ENCODE measurements around the gene CENPE.

Gene CENPE

DNA sequence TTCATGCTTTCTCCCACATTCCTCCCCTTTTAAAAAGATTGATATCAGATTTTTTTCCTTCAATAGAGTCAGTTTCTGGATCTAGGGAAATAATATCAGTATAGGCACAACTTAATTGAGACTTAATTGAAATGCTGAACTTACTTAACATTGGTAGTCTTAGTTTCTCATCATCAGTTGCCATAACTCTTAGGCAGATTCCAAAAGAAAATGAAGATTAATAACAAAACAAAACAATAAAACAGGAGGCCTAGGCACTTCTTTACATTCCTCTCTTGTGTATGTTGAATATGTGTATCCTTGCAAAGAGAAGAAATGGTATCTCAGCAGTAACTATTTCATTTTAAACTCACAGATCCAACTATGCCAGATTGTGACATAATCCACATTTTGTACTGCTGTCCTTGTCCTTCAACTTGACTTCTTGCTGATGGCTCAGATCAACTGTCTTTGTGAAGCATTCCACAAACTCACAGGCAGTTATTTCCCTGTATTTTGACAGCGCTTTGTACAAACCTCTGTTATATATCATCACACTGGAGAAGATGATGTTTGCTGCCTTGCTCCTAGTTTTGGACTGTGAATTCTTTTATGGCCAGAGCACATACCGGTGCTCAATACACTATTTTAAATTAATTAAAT is 112.5 kb downstream of the CENPE start:
- TF ChIP-seq, protein P1, sequence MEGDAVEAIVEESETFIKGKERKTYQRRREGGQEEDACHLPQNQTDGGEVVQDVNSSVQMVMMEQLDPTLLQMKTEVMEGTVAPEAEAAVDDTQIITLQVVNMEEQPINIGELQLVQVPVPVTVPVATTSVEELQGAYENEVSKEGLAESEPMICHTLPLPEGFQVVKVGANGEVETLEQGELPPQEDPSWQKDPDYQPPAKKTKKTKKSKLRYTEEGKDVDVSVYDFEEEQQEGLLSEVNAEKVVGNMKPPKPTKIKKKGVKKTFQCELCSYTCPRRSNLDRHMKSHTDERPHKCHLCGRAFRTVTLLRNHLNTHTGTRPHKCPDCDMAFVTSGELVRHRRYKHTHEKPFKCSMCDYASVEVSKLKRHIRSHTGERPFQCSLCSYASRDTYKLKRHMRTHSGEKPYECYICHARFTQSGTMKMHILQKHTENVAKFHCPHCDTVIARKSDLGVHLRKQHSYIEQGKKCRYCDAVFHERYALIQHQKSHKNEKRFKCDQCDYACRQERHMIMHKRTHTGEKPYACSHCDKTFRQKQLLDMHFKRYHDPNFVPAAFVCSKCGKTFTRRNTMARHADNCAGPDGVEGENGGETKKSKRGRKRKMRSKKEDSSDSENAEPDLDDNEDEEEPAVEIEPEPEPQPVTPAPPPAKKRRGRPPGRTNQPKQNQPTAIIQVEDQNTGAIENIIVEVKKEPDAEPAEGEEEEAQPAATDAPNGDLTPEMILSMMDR (conservative IDR thresholded peaks at IDR 0.05; ENCODE audit: control insufficient read depth, insufficient read depth, low read depth, low read length), result no peak
- H3K4me3 ChIP-seq (ENCODE audit: control insufficient read depth, low read depth, low read length), result no peak overlapping the region
- no peak for DNase-seq (ENCODE audit: low read depth)

DNA sequence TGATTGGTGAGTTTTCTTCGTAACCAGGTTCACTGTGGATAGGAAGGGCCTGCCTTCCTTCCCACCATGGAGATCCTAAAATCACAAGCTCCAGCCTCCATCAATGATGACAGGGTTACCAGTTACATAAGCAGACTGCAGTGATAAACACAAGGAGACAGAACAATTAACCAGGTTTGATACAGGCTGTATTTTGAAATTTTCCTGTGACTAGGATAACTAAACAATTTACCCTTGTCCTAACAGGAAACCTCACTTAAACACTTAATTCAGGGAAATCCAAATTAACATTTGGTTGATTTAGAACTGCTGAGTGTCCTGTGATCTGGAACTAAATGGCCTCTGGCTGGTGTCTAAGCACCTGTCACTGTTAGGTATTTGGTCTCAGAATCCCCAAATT is 118.5 kb downstream of the CENPE start:
- H3K4me3 ChIP-seq (ENCODE audit: control insufficient read depth, low read depth, low read length), result no peak overlapping the region
- DNase-seq (ENCODE audit: low read depth), result no peak
- TF ChIP-seq, protein P1 (conservative IDR thresholded peaks at IDR 0.05; ENCODE audit: control insufficient read depth, insufficient read depth, low read depth, low read length), result no peak

DNA sequence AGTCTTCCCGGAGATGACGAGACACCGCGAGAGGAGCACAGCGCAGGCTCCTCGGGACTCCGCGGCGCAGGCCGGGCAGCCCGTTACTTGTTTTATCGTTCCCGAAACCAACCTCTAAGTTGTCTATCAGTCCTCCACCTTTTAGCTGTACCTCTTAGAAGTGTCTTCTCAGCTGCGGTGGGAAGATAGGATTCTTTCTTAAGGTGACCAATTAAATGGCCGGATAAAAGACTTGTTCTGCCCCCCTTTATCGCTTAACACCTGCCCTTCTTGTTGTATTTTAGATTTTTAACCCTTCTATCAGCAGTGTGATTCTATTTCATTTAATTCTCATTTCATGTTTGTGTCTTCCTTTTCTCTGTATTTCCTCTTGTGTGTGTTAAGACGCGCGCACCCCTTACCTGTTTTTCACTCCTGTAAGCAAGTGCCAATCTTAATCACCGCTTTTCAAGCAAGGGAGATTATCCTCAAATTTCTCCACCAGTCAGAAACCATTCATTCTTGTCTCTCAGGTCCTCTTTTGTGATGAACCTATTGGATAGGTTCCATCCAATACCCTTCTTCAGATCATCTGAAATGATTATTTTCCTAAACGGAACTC is 121.3 kb downstream of the CENPE start, which contains the start of gene SLC9B2:
Gene SLC9B2, minus strand, starts transcription at position 15 of the 601 bp plus-strand sequence. CDS start 9,211 bp downstream, outside the sequence.
- TF ChIP-seq, protein P1 (conservative IDR thresholded peaks at IDR 0.05; ENCODE audit: control insufficient read depth, insufficient read depth, low read depth, low read length), result no peak
- DNase-seq (ENCODE audit: low read depth), result peak; percentile 8
- H3K4me3 ChIP-seq (ENCODE audit: control insufficient read depth, low read depth, low read length), result peak within 1 kb of the TSS; percentile 81

DNA sequence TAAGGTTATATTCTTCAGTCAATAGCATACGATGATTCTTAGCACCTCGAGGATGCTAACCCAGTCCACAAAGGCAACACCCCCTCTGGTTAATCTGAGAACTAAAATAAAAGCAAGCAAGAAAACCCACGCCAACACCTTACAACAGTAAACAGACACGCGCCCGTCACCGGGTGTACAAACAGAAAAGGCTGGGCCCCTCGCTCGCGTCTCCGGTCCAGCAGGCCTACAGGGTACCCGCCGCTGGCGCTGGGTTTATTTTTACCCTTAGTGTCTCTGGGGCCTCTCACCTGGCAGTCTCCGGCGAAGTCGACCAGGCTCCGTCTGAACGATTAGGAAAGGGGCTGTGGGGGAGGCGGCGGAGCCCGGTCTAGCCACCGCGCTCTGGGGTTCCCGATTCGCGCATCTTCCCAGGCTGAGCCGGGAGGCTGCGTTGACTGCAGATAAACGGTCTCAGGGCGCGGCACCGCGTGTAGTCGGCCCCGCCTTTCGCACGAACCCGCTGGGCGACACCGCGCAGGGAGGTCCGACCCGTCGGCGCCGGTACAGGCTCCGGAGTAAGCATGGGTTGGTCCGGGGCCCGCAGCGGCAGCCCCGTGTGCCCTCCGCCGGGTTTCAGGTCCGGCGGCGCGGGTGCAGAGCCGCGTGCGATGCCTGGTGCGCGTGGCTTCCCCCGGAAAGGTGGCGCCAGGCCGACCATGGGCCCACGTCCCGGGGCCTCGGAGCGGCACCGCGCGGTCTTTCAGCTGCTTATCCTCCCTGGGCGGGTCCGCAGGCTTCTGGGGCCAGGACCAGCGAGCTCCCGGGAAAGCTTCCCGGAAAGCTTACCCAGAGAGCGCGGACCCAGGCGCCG is 122.0 kb downstream of the CENPE start:
- TF ChIP-seq, protein P1 (conservative IDR thresholded peaks at IDR 0.05; ENCODE audit: control insufficient read depth, insufficient read depth, low read depth, low read length), result peak; percentile 13
- DNase-seq (ENCODE audit: low read depth), result peak; percentile 68
- peak overlapping the region; percentile 81 for H3K4me3 ChIP-seq (ENCODE audit: control insufficient read depth, low read depth, low read length)

DNA sequence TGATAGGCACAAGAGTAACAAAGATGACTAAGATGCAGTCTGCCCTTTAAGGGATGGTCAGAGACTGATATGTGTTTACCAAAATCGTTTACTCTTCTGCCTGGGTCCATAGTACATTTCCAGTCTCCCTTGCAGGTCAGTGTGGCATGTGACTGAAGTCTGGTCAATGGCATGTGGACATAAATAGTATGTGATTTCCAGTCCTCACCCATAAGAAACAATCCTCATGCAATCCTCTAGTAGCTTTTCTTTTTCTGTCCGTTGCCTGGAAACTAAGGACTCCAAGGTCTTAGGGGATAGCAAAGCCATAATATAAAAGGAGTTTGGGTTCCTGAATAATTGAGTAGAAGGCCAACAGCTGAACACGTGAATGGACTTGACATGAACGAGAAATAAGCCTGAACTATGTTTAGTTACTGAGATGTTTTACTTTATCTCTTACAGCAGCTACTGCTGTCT is 122.7 kb downstream of the CENPE start:
- peak overlapping the region; percentile 81 for H3K4me3 ChIP-seq (ENCODE audit: control insufficient read depth, low read depth, low read length)
- DNase-seq (ENCODE audit: low read depth), result peak; percentile 34
- TF ChIP-seq, protein P1 (conservative IDR thresholded peaks at IDR 0.05; ENCODE audit: control insufficient read depth, insufficient read depth, low read depth, low read length), result no peak

DNA sequence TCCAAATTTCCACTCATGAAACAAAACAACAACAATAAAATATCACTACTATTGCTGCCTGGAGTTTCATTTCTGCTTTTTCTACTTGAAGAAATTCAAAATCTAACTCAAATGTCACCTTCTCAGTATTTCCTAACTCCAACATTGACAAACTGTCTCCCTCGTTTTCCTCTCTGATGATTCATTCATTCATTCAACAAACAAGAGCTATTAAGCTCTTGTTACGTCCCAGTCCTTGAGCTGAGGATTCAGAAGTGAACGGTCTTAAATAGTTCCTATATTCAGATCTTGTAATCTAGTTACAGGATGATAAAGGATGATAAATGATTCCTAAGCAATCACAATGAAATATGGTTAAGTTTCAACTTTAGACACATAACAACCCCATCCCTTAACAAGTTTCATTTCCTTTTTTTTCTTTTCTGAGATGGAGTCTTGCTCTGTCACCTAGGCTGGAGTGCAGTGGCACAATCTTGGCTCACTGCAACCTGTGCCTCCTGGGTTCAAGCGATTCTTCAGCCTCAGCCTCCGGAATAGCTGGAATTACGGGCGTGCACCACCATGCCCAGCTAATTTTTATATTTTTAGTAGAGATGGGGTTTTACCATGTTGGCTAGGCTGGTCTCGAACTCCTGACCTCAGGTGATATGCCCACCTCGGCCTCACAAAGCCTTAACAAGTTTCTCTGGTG is 123.3 kb downstream of the CENPE start:
- H3K4me3 ChIP-seq (ENCODE audit: control insufficient read depth, low read depth, low read length), result peak overlapping the region; percentile 81
- TF ChIP-seq, protein P1 (conservative IDR thresholded peaks at IDR 0.05; ENCODE audit: control insufficient read depth, insufficient read depth, low read depth, low read length), result no peak
- DNase-seq (ENCODE audit: low read depth), result peak; percentile 62

All from fibroblast of mammary gland (primary cell).